SK-N-SH (cell line): ENCODE data around the gene CDKAL1. TPM values are rescaled to one million over a fixed set of nuclear protein-coding genes. Genes with fewer than 3 reads are reported as not detected.

Source experiments
- CTCF ChIA-PET: fragments of 300-600, 350-600 bp; formaldehyde crosslinking; extraction: SDS; loops from one replicate; lab custom pipeline; 2021; lab: Yijun Ruan, JAX
- POLR2A ChIA-PET: fragments of 350-600 bp; sonication (Branson Sonifier 250); formaldehyde crosslinking; extraction: SDS; loops from one replicate; lab custom pipeline; 2020; ENCODE audit warnings: antibody characterized with exemption, inconsistent platforms; lab: Yijun Ruan, JAX
- DNase-seq: peaks from one replicate; pipeline ENCODE4 v3.0.0; 2012
- H2AFZ ChIP-seq: fragments of 200-600 bp; sonication (generic); 2 replicates; pipeline ENCODE4 v1.8.1; 2016; ENCODE audit warnings: antibody characterized with exemption, mild to moderate bottlenecking, low read depth
- H3F3A ChIP-seq: fragments of 200-600 bp; sonication (generic); replicated peaks from 2 replicates; pipeline ENCODE3; 2016; ENCODE audit warnings: antibody characterized with exemption, mild to moderate bottlenecking; ENCODE audit not compliant: insufficient read depth
- H3K27ac ChIP-seq, 2 experiments: fragments of 200-500 bp in 1 of 2; fragments of 200-600 bp in 1 of 2; sonication (Bioruptor generic) in 1 of 2; sonication (generic), shearing (Covaris generic) in 1 of 2; 2 replicates each; pipeline versions ENCODE4 v1.5.1 to v1.6.1; 2014 to 2016; ENCODE audit warnings: low read depth in 2 of 2, inconsistent platforms in 1 of 2, low read length in 1 of 2, mild to moderate bottlenecking in 1 of 2, mixed read lengths in 1 of 2
- H3K27me3 ChIP-seq: fragments of 200-600 bp; sonication (generic), shearing (Covaris generic); 2 replicates; pipeline ENCODE4 v1.6.1; 2016; ENCODE audit warnings: mixed run types; ENCODE audit not compliant: insufficient read depth
- H3K36me3 ChIP-seq, 2 experiments: fragments of 200-500 bp in 1 of 2; fragments of 200-600 bp in 1 of 2; sonication (Bioruptor generic) in 1 of 2; sonication (generic) in 1 of 2; replicated peaks in 1 of 2; 2 replicates each; pipeline versions ENCODE3 to v1.5.1; 2014 to 2016; ENCODE audit warnings: low read length in 1 of 2, mild to moderate bottlenecking in 1 of 2; ENCODE audit not compliant: insufficient read depth in 2 of 2, control insufficient read depth in 1 of 2
- H3K4me1 ChIP-seq, 2 experiments: fragments of 200-500 bp in 1 of 2; fragments of 200-600 bp in 1 of 2; sonication (Bioruptor generic) in 1 of 2; sonication (generic), shearing (Covaris generic) in 1 of 2; 2 replicates each; pipeline versions ENCODE4 v1.5.1 to v1.6.1; 2014 to 2016; ENCODE audit warnings: low read depth in 1 of 2, low read length in 1 of 2, mixed run types in 1 of 2; ENCODE audit not compliant: insufficient read depth in 2 of 2, control insufficient read depth in 1 of 2
- H3K4me2 ChIP-seq: fragments of 200-600 bp; sonication (generic), shearing (Covaris generic); 2 replicates; pipeline ENCODE4 v1.6.1; 2017; ENCODE audit warnings: mixed run types
- H3K4me3 ChIP-seq, 2 experiments: fragments of 200-500 bp in 1 of 2; fragments of 200-600 bp in 1 of 2; sonication (Bioruptor generic) in 1 of 2; sonication (generic), shearing (Covaris generic) in 1 of 2; 2 replicates each; pipeline versions ENCODE4 v1.5.1 to v1.8.1; 2014 to 2016; ENCODE audit warnings: low read depth in 2 of 2, inconsistent platforms in 1 of 2, low read length in 1 of 2, mild to moderate bottlenecking in 1 of 2, mixed read lengths in 1 of 2, moderate library complexity in 1 of 2
- H3K79me2 ChIP-seq: fragments of 200-600 bp; sonication (generic); 2 replicates; pipeline ENCODE4 v1.8.1; 2017; ENCODE audit warnings: mild to moderate bottlenecking; ENCODE audit not compliant: insufficient read depth
- H3K9ac ChIP-seq: fragments of 200-600 bp; sonication (generic); 2 replicates; pipeline ENCODE4 v1.6.1; 2017; ENCODE audit warnings: mixed run types
- H3K9me2 ChIP-seq: fragments of 200-600 bp; sonication (generic); 2 replicates; pipeline ENCODE4 v1.6.1; 2017; ENCODE audit warnings: mixed run types
- H3K9me3 ChIP-seq: fragments of 200-600 bp; sonication (generic); 2 replicates; pipeline ENCODE4 v1.6.1; 2017; ENCODE audit warnings: mixed run types, mild to moderate bottlenecking, moderate library complexity
- H4K20me1 ChIP-seq: fragments of 200-600 bp; sonication (generic); 2 replicates; pipeline ENCODE4 v1.6.1; 2017; ENCODE audit warnings: mild to moderate bottlenecking, mixed run types; ENCODE audit not compliant: insufficient read depth
- CHD2 ChIP-seq: fragments of 150-350 bp; IDR thresholded peaks from 2 replicates; pipeline ENCODE4 v1.6.1; 2018; ENCODE audit warnings: low read length; ENCODE audit not compliant: partially characterized antibody
- CTCF ChIP-seq: fragments of 200-600 bp; sonication (generic); IDR thresholded peaks from 2 replicates; pipeline ENCODE4 v1.6.1; 2017; ENCODE audit warnings: antibody characterized with exemption, mild to moderate bottlenecking, moderate library complexity
- ELF1 ChIP-seq: IDR thresholded peaks from 2 replicates; pipeline ENCODE4 v1.4.0; 2012
- FOXJ3 ChIP-seq: sonication (generic); formaldehyde crosslinking; IDR thresholded peaks from 2 replicates; pipeline ENCODE4 v1.5.1; 2020; ENCODE audit warnings: mild to moderate bottlenecking, missing genetic modification reagents
- GATA2 ChIP-seq: sonication (generic); formaldehyde crosslinking; IDR thresholded peaks from 2 replicates; pipeline ENCODE4 v1.5.0; 2020; ENCODE audit warnings: mild to moderate bottlenecking, missing genetic modification reagents
- MAX ChIP-seq: IDR thresholded peaks from 2 replicates; pipeline ENCODE4 v1.4.0; 2012; ENCODE audit warnings: low read depth
- MEF2A ChIP-seq: IDR thresholded peaks from 2 replicates; pipeline ENCODE4 v1.4.0; 2012; ENCODE audit warnings: low read depth, borderline replicate concordance
- NRF1 ChIP-seq: IDR thresholded peaks from 2 replicates; pipeline ENCODE4 v1.6.1; 2012; ENCODE audit warnings: low read depth, mild to moderate bottlenecking, low read length
- PBX3 ChIP-seq: IDR thresholded peaks from 2 replicates; pipeline ENCODE4; 2012
- RAD21 ChIP-seq: IDR thresholded peaks from 2 replicates; pipeline ENCODE4 v1.6.1; 2012; ENCODE audit warnings: mild to moderate bottlenecking, low read length
- REST ChIP-seq: IDR thresholded peaks from 2 replicates; pipeline ENCODE4 v1.6.1; 2012; ENCODE audit warnings: mild to moderate bottlenecking, low read depth, low read length, moderate library complexity
- RFX5 ChIP-seq: IDR thresholded peaks from 2 replicates; pipeline ENCODE4 v1.6.1; 2012; ENCODE audit warnings: mild to moderate bottlenecking, improper control_type of control experiment, low read length
- RXRA ChIP-seq: IDR thresholded peaks from 2 replicates; pipeline ENCODE4 v1.4.0; 2012; ENCODE audit warnings: low read depth, mild to moderate bottlenecking, borderline replicate concordance
- TEAD4 ChIP-seq: IDR thresholded peaks from 2 replicates; pipeline ENCODE4 v1.4.0; 2012; ENCODE audit warnings: mild to moderate bottlenecking, borderline replicate concordance; ENCODE audit not compliant: insufficient read depth
- WGBS: methylation state at CpG from one replicate; pipeline ENCODE4 v1.1.6; 2017; ENCODE audit warnings: low lambda C conversion rate; 5-methylcytosine and 5-hydroxymethylcytosine counted together
- polyA plus RNA-seq, 3 experiments: library from polyadenylated mRNA; depleted of rRNA; stranded (reverse); fragments of >200 nt; gene quantifications; 2 replicates each; pipeline ENCODE4 v1.2.3, GENCODE V29; 2012

CDKAL1 gene
- polyA plus RNA-seq, 1 of the 3 experiments (the other 2 are of a cell fraction): 2.6 TPM

GRCh38 chr6:21080221-21080620, 546.0 kb downstream of the CDKAL1 start:
- no peaks in the 10 kb centered on the region for H3K79me2 ChIP-seq
- no peak overlapping the region for H3K4me2 ChIP-seq
- no peak overlapping the region for H2AFZ ChIP-seq
- peak overlapping the region; percentile 6 to 13; a peak in 3 of 4 replicates for H3K27ac ChIP-seq
- H3F3A ChIP-seq: no peaks in the 10 kb centered on the region
- no peak for TF ChIP-seq RAD21
- TF ChIP-seq REST: no peak
- TF ChIP-seq PBX3: no peak
- TF ChIP-seq RFX5: no peak
- no peak for TF ChIP-seq MAX
- TF ChIP-seq NRF1: no peak
- no peak for TF ChIP-seq CTCF
- TF ChIP-seq GATA2: no peak
- no peak for TF ChIP-seq MEF2A
- TF ChIP-seq ELF1: no peak
- TF ChIP-seq CHD2: no peak
- no peak for TF ChIP-seq RXRA
- TF ChIP-seq TEAD4: no peak
- TF ChIP-seq FOXJ3 (CRISPR knock-in tag): no peak
- no peaks in the 10 kb centered on the region for H3K27me3 ChIP-seq
- H4K20me1 ChIP-seq: no peaks in the 10 kb centered on the region
- no peaks in the 10 kb centered on the region for H3K9me3 ChIP-seq
- H3K9ac ChIP-seq: no peak overlapping the region
- ChIA-PET POLR2A (no interaction called here), CTCF (interaction anchor here (0.6 to 1.0 kb wide), 2 partner anchors 18 to 21 kb away, joined by 3 read pairs; no protein-coding TSS in a partner anchor)
- WGBS: 90% methylated on average over 2 of the region's 3 CpGs
- H3K4me3 ChIP-seq: no peak overlapping the region
- H3K9me2 ChIP-seq: no peaks in the 10 kb centered on the region
- peaks cover 0 to 5% of the 10 kb centered on the region in 2 experiments for H3K36me3 ChIP-seq
- no peak for DNase-seq
- peaks cover 0 to 10% of the 10 kb centered on the region in 2 experiments; a peak in 1 of 4 replicates for H3K4me1 ChIP-seq
